Body of pancreas (tissue), 4 donors: ENCODE measurements around the gene SEMA4C.

Experiments
- POLR2A ChIP-seq, 3 donors: fragments of 450-650 bp; IDR thresholded peaks; one replicate each; pipeline ENCODE4 v1.6.1; 2016; ENCODE audit warnings: antibody characterized with exemption in 3 of 3, mild to moderate bottlenecking in 2 of 3
- TF ChIP-seq, protein P1 (sequence below), 7 experiments: fragments of 450-650 bp in 4 of 7; fragments of 200-600 bp in 3 of 7; sonication (generic) in 3 of 7; IDR thresholded peaks; one replicate each; pipeline ENCODE4 v1.5.1; 2016 to 2019; ENCODE audit warnings: antibody characterized with exemption in 7 of 7

DNA sequence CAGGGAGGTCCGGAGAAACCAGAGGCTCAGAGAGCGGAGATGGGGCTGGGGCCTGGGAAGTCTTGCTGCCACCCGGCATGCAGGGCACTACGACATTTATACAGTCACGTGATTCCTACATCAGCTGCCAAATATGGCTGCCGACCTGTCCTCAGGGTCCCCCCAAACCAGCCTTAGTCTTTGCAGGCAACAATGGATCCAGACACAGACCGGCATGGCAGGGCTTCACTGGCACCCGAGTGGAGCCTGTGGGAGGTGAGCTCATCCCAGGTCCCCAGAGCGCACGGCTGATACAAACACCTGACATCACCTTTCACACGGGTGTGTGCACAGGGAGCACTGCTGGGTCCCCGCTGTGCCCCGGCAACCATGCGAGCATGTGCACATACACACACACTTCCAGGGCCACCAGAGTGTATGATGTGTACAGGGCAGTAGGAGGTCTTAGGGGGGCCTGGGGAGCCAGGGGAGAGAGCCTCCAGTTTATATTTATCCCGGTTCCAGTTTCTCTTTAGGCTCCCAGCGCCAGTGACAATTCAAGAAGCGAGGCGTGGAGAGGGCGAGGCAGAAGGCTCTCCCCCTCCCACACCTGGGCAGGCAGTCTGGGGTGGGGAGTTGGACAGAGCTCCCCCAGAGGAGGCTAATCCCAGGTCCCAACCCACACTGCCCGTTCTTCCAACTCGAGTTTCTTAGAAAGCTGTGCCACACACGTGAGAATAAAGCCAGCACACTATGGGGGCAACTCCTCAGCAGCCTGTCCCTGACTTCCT is 2.7 kb downstream of the SEMA4C start:
- TF ChIP-seq, protein P1, sequence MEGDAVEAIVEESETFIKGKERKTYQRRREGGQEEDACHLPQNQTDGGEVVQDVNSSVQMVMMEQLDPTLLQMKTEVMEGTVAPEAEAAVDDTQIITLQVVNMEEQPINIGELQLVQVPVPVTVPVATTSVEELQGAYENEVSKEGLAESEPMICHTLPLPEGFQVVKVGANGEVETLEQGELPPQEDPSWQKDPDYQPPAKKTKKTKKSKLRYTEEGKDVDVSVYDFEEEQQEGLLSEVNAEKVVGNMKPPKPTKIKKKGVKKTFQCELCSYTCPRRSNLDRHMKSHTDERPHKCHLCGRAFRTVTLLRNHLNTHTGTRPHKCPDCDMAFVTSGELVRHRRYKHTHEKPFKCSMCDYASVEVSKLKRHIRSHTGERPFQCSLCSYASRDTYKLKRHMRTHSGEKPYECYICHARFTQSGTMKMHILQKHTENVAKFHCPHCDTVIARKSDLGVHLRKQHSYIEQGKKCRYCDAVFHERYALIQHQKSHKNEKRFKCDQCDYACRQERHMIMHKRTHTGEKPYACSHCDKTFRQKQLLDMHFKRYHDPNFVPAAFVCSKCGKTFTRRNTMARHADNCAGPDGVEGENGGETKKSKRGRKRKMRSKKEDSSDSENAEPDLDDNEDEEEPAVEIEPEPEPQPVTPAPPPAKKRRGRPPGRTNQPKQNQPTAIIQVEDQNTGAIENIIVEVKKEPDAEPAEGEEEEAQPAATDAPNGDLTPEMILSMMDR (IDR thresholded peaks at IDR 0.05), result no peak
- no peak for TF ChIP-seq POLR2A (IDR thresholded peaks at IDR 0.05)
